Measurements from ENCODE around the gene AMOTL1.

DNA sequence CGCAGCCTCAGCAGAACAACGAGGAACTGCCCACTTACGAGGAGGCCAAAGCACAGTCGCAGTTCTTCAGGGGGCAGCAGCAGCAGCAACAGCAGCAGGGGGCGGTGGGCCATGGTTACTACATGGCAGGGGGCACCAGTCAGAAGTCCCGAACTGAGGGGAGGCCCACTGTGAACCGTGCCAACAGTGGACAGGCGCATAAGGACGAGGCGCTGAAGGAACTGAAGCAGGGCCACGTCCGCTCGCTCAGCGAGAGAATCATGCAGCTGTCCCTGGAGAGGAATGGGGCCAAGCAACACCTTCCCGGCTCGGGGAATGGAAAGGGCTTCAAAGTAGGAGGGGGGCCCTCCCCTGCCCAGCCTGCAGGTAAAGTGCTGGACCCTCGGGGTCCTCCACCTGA is 31.6 kb downstream of the AMOTL1 start:
- no peak for TF ChIP-seq CTCF (IDR thresholded peaks at IDR 0.05)
- TF ChIP-seq POLR2A (IDR thresholded peaks at IDR 0.05) = no peak

Measured in esophagus squamous epithelium (tissue), 4 donors.